GM19438 (cell line): ENCODE measurements around the gene CHRNB1.

Experiments
- ATAC-seq: cut with Tn5 transposase; IDR thresholded peaks from one replicate; pipeline ENCODE4 v1.9.1; 2021; ENCODE audit warnings: low read depth; ENCODE audit not compliant: unreplicated experiment

The CHRNB1 gene

GRCh38 chr17:7437369-7437863, 7.4 kb upstream of the CHRNB1 start:
- ATAC-seq, result no peak

- ATAC-seq, result no peak
Observed at GRCh38 chr17:7437950-7438614, 6.8 kb upstream of the CHRNB1 start.

GRCh38 chr17:7438656-7439460, 6.0 kb upstream of the CHRNB1 start:
- ATAC-seq, result no peak

GRCh38 chr17:7439462-7440112, 5.3 kb upstream of the CHRNB1 start, which contains the start of gene FGF11:
Gene FGF11 (plus strand): TSS chr17:7439512. CDS start chr17:7439621, 109 bp downstream.
- ATAC-seq, result no peak

GRCh38 chr17:7440113-7440833, 4.6 kb upstream of the CHRNB1 start:
- ATAC-seq, result no peak

- no peak for ATAC-seq
Observed at GRCh38 chr17:7440834-7441195, 4.0 kb upstream of the CHRNB1 start.

- no peak for ATAC-seq
Observed at GRCh38 chr17:7441266-7441665, 3.6 kb upstream of the CHRNB1 start.

GRCh38 chr17:7442142-7442541, 2.7 kb upstream of the CHRNB1 start:
- ATAC-seq, result no peak

- ATAC-seq, result no peak
Observed at GRCh38 chr17:7443499-7444485, 1.1 kb upstream of the CHRNB1 start.

- no peak for ATAC-seq
Observed at GRCh38 chr17:7445619-7445968, 733 bp downstream of the CHRNB1 start.

- no peak for ATAC-seq
Observed at GRCh38 chr17:7448461-7448860, 3.6 kb downstream of the CHRNB1 start.

- no peak for ATAC-seq
Observed at GRCh38 chr17:7459961-7460545, 15.2 kb downstream of the CHRNB1 start.

- ATAC-seq, result no peak
Observed at GRCh38 chr17:7460850-7461660, 16.2 kb downstream of the CHRNB1 start.

- ATAC-seq, result no peak
Observed at GRCh38 chr17:7462474-7463371, 17.9 kb downstream of the CHRNB1 start.

GRCh38 chr17:7463372-7463846, 18.5 kb downstream of the CHRNB1 start:
- no peak for ATAC-seq

- ATAC-seq, result no peak
Observed at GRCh38 chr17:7464081-7464480, 19.2 kb downstream of the CHRNB1 start.

- ATAC-seq, result no peak
Observed at GRCh38 chr17:7465597-7466275, 20.9 kb downstream of the CHRNB1 start.
